Hepatocyte (in vitro differentiated cells): ENCODE measurements around the gene BMAL1. TPM values are rescaled to one million over a fixed set of nuclear protein-coding genes. Genes with fewer than 3 reads are reported as not detected.

Source experiments
- DNase-seq: peaks from one replicate; pipeline ENCODE4 v3.0.0-alpha.2; 2016; ENCODE audit warnings: low spot score
- H2AFZ ChIP-seq: fragments of 200-600 bp; sonication (generic); 2 replicates; pipeline ENCODE4 v1.6.0; 2016; ENCODE audit warnings: antibody characterized with exemption, mild to moderate bottlenecking
- H3K27ac ChIP-seq: fragments of 200-600 bp; sonication (generic); 2 replicates; pipeline ENCODE4 v1.5.1; 2016; ENCODE audit warnings: mild to moderate bottlenecking
- H3K27me3 ChIP-seq: fragments of 200-600 bp; sonication (generic); 2 replicates; pipeline ENCODE4 v1.6.1; 2016
- H3K36me3 ChIP-seq: fragments of 200-600 bp; sonication (generic); replicated peaks from 2 replicates; pipeline ENCODE4 v1.5.1; 2016; ENCODE audit warnings: low read depth; ENCODE audit not compliant: insufficient read depth
- H3K4me1 ChIP-seq: fragments of 200-600 bp; sonication (generic); 2 replicates; pipeline ENCODE4 v1.5.1; 2016; ENCODE audit warnings: mild to moderate bottlenecking, moderate library complexity; ENCODE audit not compliant: insufficient read depth
- H3K4me2 ChIP-seq: fragments of 200-600 bp; sonication (generic); 2 replicates; pipeline ENCODE4 v1.6.0; 2016
- H3K4me3 ChIP-seq: fragments of 200-600 bp; sonication (generic); 2 replicates; pipeline ENCODE4 v1.5.1; 2016; ENCODE audit warnings: mild to moderate bottlenecking
- H3K79me2 ChIP-seq: fragments of 200-600 bp; sonication (generic); 2 replicates; pipeline ENCODE4 v1.6.0; 2017; ENCODE audit warnings: mild to moderate bottlenecking
- H3K9me2 ChIP-seq: fragments of 200-600 bp; sonication (generic); replicated peaks from 2 replicates; pipeline ENCODE4 v1.6.0; 2017; ENCODE audit warnings: mild to moderate bottlenecking; ENCODE audit not compliant: insufficient read depth
- H3K9me3 ChIP-seq: fragments of 200-600 bp; sonication (generic); 2 replicates; pipeline ENCODE4 v1.5.1; 2016; ENCODE audit warnings: low read depth, mild to moderate bottlenecking
- H4K20me1 ChIP-seq: fragments of 200-600 bp; sonication (generic); 2 replicates; pipeline ENCODE4 v1.6.0; 2016; ENCODE audit warnings: mild to moderate bottlenecking; ENCODE audit not compliant: insufficient read depth, poor library complexity, severe bottlenecking
- CTCF ChIP-seq: fragments of 200-600 bp; sonication (generic); IDR thresholded peaks from 2 replicates; pipeline ENCODE4 v1.5.1; 2016; ENCODE audit warnings: antibody characterized with exemption, mild to moderate bottlenecking; ENCODE audit not compliant: poor library complexity
- EZH2 ChIP-seq: fragments of 200-600 bp; sonication (generic); IDR thresholded peaks from 2 replicates; pipeline ENCODE4 v1.6.1; 2016; ENCODE audit warnings: antibody characterized with exemption, mild to moderate bottlenecking, borderline replicate concordance
- EZH2phosphoT487 ChIP-seq: fragments of 200-600 bp; sonication (generic); IDR thresholded peaks from one replicate; pipeline ENCODE4 v1.6.1; 2018; ENCODE audit warnings: antibody characterized with exemption, mild to moderate bottlenecking, low read depth, moderate library complexity; ENCODE audit not compliant: unreplicated experiment, severe bottlenecking
- WGBS: methylation state at CpG from one replicate; pipeline ENCODE4 v1.1.6; 2016; ENCODE audit warnings: low lambda C conversion rate; ENCODE audit errors: missing lambda C conversion rate; 5-methylcytosine and 5-hydroxymethylcytosine counted together
- polyA plus RNA-seq: library from polyadenylated mRNA; unstranded; fragments of >200 nt; fragmentation: Nextera tagmentation; extraction: Ambion mirVana; gene quantifications from 2 replicates; pipeline ENCODE4 v1.2.1, GENCODE V29; 2016
- total RNA-seq: library from RNA; depleted of rRNA; stranded (reverse); fragments of >200 nt; gene quantifications from 2 replicates; pipeline ENCODE4 v1.2.3, GENCODE V29; 2014

BMAL1 gene
- total and polyA plus RNA-seq, 2 experiments from 2014 or later, result 8.7 to 12.7 TPM

- 94% methylated on average over 5 of the region's 5 CpGs for WGBS
- no peak for TF ChIP-seq CTCF
- no peak for TF ChIP-seq EZH2phosphoT487
- no peak for TF ChIP-seq EZH2
- no peaks in the 10 kb centered on the region for H3K36me3 ChIP-seq
- H3K9me3 ChIP-seq, result no peaks in the 10 kb centered on the region
- H3K27me3 ChIP-seq, result no peaks in the 10 kb centered on the region
- no peak overlapping the region for H3K4me3 ChIP-seq
- no peak overlapping the region for H3K4me2 ChIP-seq
- no peak overlapping the region for H2AFZ ChIP-seq
- H3K27ac ChIP-seq, result no peak overlapping the region
- peaks cover 11% of the 10 kb centered on the region for H4K20me1 ChIP-seq
- no peaks in the 10 kb centered on the region for H3K4me1 ChIP-seq
- no peaks in the 10 kb centered on the region for H3K9me2 ChIP-seq
- no peaks in the 10 kb centered on the region for H3K79me2 ChIP-seq
- no peak for DNase-seq
These were observed 19.8 kb downstream of the BMAL1 start for GRCh38 chr11:13297308-13297916.

GRCh38 chr11:13297917-13298356 is 20.3 kb downstream of the BMAL1 start:
- H2AFZ ChIP-seq, result no peak overlapping the region
- no peak overlapping the region for H3K4me3 ChIP-seq
- no peak overlapping the region for H3K4me2 ChIP-seq
- H3K27ac ChIP-seq, result no peak overlapping the region
- no peaks in the 10 kb centered on the region for H3K36me3 ChIP-seq
- no peaks in the 10 kb centered on the region for H3K27me3 ChIP-seq
- TF ChIP-seq CTCF (no peak), EZH2 (no peak)
- no peaks in the 10 kb centered on the region for H3K4me1 ChIP-seq
- H4K20me1 ChIP-seq, result peaks cover 11% of the 10 kb centered on the region
- no peaks in the 10 kb centered on the region for H3K9me3 ChIP-seq
- WGBS, result 56% methylated on average over 5 of the region's 5 CpGs
- H3K79me2 ChIP-seq, result no peaks in the 10 kb centered on the region
- no peak for DNase-seq
- no peaks in the 10 kb centered on the region for H3K9me2 ChIP-seq

GRCh38 chr11:13298765-13299164 is 21.2 kb downstream of the BMAL1 start:
- no peaks in the 10 kb centered on the region for H3K9me3 ChIP-seq
- no peaks in the 10 kb centered on the region for H3K79me2 ChIP-seq
- no peak overlapping the region for H2AFZ ChIP-seq
- no peak for DNase-seq
- no peaks in the 10 kb centered on the region for H3K4me1 ChIP-seq
- no peak overlapping the region for H3K4me2 ChIP-seq
- no peaks in the 10 kb centered on the region for H3K27me3 ChIP-seq
- no peak overlapping the region for H3K27ac ChIP-seq
- WGBS, result 64% methylated on average over 4 of the region's 4 CpGs
- no peaks in the 10 kb centered on the region for H3K36me3 ChIP-seq
- no peak for TF ChIP-seq CTCF
- no peak for TF ChIP-seq EZH2phosphoT487
- no peak for TF ChIP-seq EZH2
- H3K4me3 ChIP-seq, result no peak overlapping the region
- no peaks in the 10 kb centered on the region for H3K9me2 ChIP-seq
- peaks cover 11% of the 10 kb centered on the region for H4K20me1 ChIP-seq

GRCh38 chr11:13301522-13301921 is 23.9 kb downstream of the BMAL1 start:
- Histone ChIP-seq H3K27ac (no peak overlapping the region), H3K4me1 (no peaks in the 10 kb centered on the region), H3K79me2 (no peaks in the 10 kb centered on the region)

More at GRCh38 chr11:13301522-13301921, 23.9 kb downstream of the BMAL1 start:
- Histone ChIP-seq H3K36me3 (no peaks in the 10 kb centered on the region), H4K20me1 (peaks cover 7% of the 10 kb centered on the region), H3K4me3 (no peak overlapping the region), H3K9me3 (no peaks in the 10 kb centered on the region), H3K27me3 (no peaks in the 10 kb centered on the region), H3K9me2 (no peaks in the 10 kb centered on the region), H3K4me2 (no peak overlapping the region), H2AFZ (no peak overlapping the region)
- DNase-seq, result no peak
- TF ChIP-seq EZH2, result no peak
- no peak for TF ChIP-seq CTCF
- TF ChIP-seq EZH2phosphoT487, result no peak
